Esophagus squamous epithelium (tissue), 4 donors: ENCODE measurements around the gene ZNF70.

Source experiments
- POLR2A ChIP-seq, 4 donors: fragments of 450-650 bp; IDR thresholded peaks; one replicate each; pipeline ENCODE4 v1.6.1; 2017; ENCODE audit warnings: antibody characterized with exemption in 4 of 4, mild to moderate bottlenecking in 4 of 4, moderate library complexity in 3 of 4
- TF ChIP-seq, protein P1 (sequence below), 6 experiments: fragments of 450-650 bp in 4 of 6; fragments of 200-600 bp in 2 of 6; sonication (generic) in 2 of 6; IDR thresholded peaks; one replicate each; pipeline ENCODE4 v1.5.1; 2016 to 2019; ENCODE audit warnings: antibody characterized with exemption in 6 of 6, mild to moderate bottlenecking in 4 of 6, moderate library complexity in 4 of 6

DNA sequence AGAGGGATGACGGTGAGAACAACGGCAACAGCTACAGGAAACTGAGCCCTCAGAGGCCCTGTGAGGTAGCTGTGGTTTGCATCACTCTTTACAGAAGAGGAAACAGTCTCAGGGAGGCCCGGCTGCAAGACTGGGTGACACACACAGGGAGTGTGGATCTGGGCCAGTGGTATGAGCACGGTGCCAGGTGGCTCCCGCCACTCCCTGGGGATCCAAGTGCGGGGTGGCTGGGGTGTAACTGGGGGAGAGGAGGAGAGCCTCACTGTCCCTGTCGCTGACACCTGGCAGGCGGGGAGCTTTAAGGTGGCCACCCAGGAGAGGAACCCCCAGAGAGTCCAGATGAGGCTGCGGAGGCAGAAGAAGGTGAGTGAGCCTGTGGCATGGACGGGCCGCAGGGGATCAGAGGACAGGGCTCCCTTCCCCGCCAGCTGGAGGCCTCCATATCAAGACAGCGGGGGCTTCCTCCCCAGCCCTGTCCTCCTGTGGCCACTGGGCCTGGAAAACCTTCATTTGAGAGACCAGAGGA lies 54.5 kb downstream of the ZNF70 start:
- TF ChIP-seq, protein P1, sequence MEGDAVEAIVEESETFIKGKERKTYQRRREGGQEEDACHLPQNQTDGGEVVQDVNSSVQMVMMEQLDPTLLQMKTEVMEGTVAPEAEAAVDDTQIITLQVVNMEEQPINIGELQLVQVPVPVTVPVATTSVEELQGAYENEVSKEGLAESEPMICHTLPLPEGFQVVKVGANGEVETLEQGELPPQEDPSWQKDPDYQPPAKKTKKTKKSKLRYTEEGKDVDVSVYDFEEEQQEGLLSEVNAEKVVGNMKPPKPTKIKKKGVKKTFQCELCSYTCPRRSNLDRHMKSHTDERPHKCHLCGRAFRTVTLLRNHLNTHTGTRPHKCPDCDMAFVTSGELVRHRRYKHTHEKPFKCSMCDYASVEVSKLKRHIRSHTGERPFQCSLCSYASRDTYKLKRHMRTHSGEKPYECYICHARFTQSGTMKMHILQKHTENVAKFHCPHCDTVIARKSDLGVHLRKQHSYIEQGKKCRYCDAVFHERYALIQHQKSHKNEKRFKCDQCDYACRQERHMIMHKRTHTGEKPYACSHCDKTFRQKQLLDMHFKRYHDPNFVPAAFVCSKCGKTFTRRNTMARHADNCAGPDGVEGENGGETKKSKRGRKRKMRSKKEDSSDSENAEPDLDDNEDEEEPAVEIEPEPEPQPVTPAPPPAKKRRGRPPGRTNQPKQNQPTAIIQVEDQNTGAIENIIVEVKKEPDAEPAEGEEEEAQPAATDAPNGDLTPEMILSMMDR (IDR thresholded peaks at IDR 0.05): no peak
- peak in 1 of 4 donors; percentile 20 for TF ChIP-seq POLR2A (IDR thresholded peaks at IDR 0.05)
